ENCODE measurements around the gene TNFAIP8. TPM values are rescaled to one million over a fixed set of nuclear protein-coding genes. Genes with fewer than 3 reads are reported as not detected.
A peak's percentile ranks its signal among the peaks of the same experiment; 100 is the strongest.

Gene TNFAIP8
- 10 to 100 TPM in 3 of 4 donors, 1 to 10 TPM in 1; 8.5 to 12.7 (median 10.9) TPM for polyA plus RNA-seq
- long read RNA-seq, donor 1, full-length matches to known transcripts = 12 of 12 reads
- long read RNA-seq, donor 1, partial matches to known transcripts = 0 of 12 reads
- long read RNA-seq, donor 1, other reads (novel, unspliced or antisense) = 0 of 12 reads
- long read RNA-seq, donor 2, full-length matches to known transcripts = 6 of 6 reads
- long read RNA-seq, donor 2, partial matches to known transcripts = 0 of 6 reads
- long read RNA-seq, donor 2, other reads (novel, unspliced or antisense) = 0 of 6 reads
- long read RNA-seq, donor 3, partial matches to known transcripts = 0 of 3 reads
- long read RNA-seq, donor 3, other reads (novel, unspliced or antisense) = 0 of 3 reads
- long read RNA-seq, donor 4, partial matches to known transcripts = 0 of 3 reads
- long read RNA-seq, donor 4, other reads (novel, unspliced or antisense) = 0 of 3 reads
- long read RNA-seq, donor 5, partial matches to known transcripts = 0 of 2 reads
- long read RNA-seq, donor 5, other reads (novel, unspliced or antisense) = 0 of 2 reads
- long read RNA-seq, donor 6, partial matches to known transcripts = 0 of 2 reads
- long read RNA-seq, donor 6, other reads (novel, unspliced or antisense) = 0 of 2 reads
- long read RNA-seq, donor 7, full-length matches to known transcripts = 33 of 56 reads
- long read RNA-seq, donor 7, partial matches to known transcripts = 23 of 56 reads
- long read RNA-seq, donor 7, other reads (novel, unspliced or antisense) = 0 of 56 reads
- long read RNA-seq, donor 8, full-length matches to known transcripts = 2 of 2 reads
- long read RNA-seq, donor 8, partial matches to known transcripts = 0 of 2 reads
- long read RNA-seq, donor 8, other reads (novel, unspliced or antisense) = 0 of 2 reads
- long read RNA-seq, donor 9 = 0 reads
- long read RNA-seq, donor 10, full-length matches to known transcripts = 9 of 9 reads
- long read RNA-seq, donor 10, partial matches to known transcripts = 0 of 9 reads
- long read RNA-seq, donor 10, other reads (novel, unspliced or antisense) = 0 of 9 reads

GRCh38 chr5:119355685-119356611 is at the start of gene TNFAIP8:
Gene TNFAIP8, plus strand, starts transcription at chr5:119356019. Its CDS starts 72 bp downstream, at chr5:119356091.
- no peak for FAIRE-seq
- 3 to 7% (median 6%) methylated on average over 59 to 60 of the region's 60 CpGs for WGBS, 3 donors
- H3K4me3 ChIP-seq (ENCODE audit: low read depth in 1 of 3, low read length in 3 of 3) = peak within 1 kb of the TSS; percentile 40 to 61 (median 58)
- DNase-seq = peak; percentile 30 to 67
- no peaks in the 10 kb centered on the region for H3K36me3 ChIP-seq (ENCODE audit: control insufficient read depth in 3 of 3, insufficient read depth in 2 of 3, low read depth in 1 of 3, low read length in 3 of 3)
- H3K27me3 ChIP-seq (ENCODE audit: control insufficient read depth in 3 of 3, insufficient read depth in 3 of 3, low read length in 3 of 3) = peaks cover 0 to 15% (median 0%) of the 10 kb centered on the region in 3 donors
- peak within 1 kb of the TSS in 2 of 3 donors; percentile 32 to 84 for H3K27ac ChIP-seq (ENCODE audit: low read depth in 1 of 3, low read length in 2 of 3)
- no peaks in the 10 kb centered on the region for H3K9me3 ChIP-seq (ENCODE audit: control insufficient read depth in 2 of 2, insufficient read depth in 1 of 2, low read depth in 1 of 2, low read length in 1 of 2)
- H3K4me1 ChIP-seq (ENCODE audit: control insufficient read depth in 3 of 3, insufficient read depth in 2 of 3, low read depth in 1 of 3, low read length in 2 of 3) = peaks cover 0 to 22% (median 0%) of the 10 kb centered on the region in 3 donors

DNA sequence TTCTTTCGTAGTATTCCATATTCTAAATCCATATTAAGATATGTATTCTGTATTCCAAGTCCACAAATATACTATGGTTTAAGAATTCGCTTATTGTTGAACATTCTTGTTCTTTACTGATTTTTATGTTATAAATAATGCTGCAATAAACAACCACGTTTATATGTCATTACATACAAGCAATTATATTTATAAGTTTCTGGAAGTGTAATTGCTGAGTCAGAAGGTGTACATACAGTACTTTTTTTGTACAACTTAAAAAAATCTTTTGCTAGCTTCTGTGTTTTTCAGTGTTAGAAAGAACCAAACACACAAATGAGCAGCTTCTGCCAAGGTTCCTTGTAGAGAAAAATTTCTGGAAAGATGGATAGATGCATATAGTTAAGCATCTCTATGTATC is 48.6 kb upstream of the TNFAIP8 start:
- WGBS, 3 donors = 76 to 79% (median 77%) methylated on average over 3 of the region's 3 CpGs
- no peak for DNase-seq
- Histone ChIP-seq H3K27ac (ENCODE audit: low read depth in 1 of 3, low read length in 2 of 3) (no peak overlapping the region), H3K9me3 (ENCODE audit: control insufficient read depth in 2 of 2, insufficient read depth in 1 of 2, low read depth in 1 of 2, low read length in 1 of 2) (no peaks in the 10 kb centered on the region), H3K4me3 (ENCODE audit: low read depth in 1 of 3, low read length in 3 of 3) (no peak overlapping the region), H3K4me1 (ENCODE audit: control insufficient read depth in 3 of 3, insufficient read depth in 2 of 3, low read depth in 1 of 3, low read length in 2 of 3) (peaks cover 2 to 28% (median 6%) of the 10 kb centered on the region in 3 donors), H3K36me3 (ENCODE audit: control insufficient read depth in 3 of 3, insufficient read depth in 2 of 3, low read depth in 1 of 3, low read length in 3 of 3) (no peaks in the 10 kb centered on the region), H3K27me3 (ENCODE audit: control insufficient read depth in 3 of 3, insufficient read depth in 3 of 3, low read length in 3 of 3) (no peaks in the 10 kb centered on the region)
- no peak for FAIRE-seq

GRCh38 chr5:119309326-119309725 is 46.5 kb upstream of the TNFAIP8 start:
- Histone ChIP-seq H3K27ac (ENCODE audit: low read depth in 1 of 3, low read length in 2 of 3) (peak overlapping the region in 2 of 3 donors; percentile 12 to 50), H3K4me1 (ENCODE audit: control insufficient read depth in 3 of 3, insufficient read depth in 2 of 3, low read depth in 1 of 3, low read length in 2 of 3) (peaks cover 0 to 7% (median 2%) of the 10 kb centered on the region in 3 donors), H3K36me3 (ENCODE audit: control insufficient read depth in 3 of 3, insufficient read depth in 2 of 3, low read depth in 1 of 3, low read length in 3 of 3) (no peaks in the 10 kb centered on the region), H3K4me3 (ENCODE audit: low read depth in 1 of 3, low read length in 3 of 3) (no peak overlapping the region), H3K9me3 (ENCODE audit: control insufficient read depth in 2 of 2, insufficient read depth in 1 of 2, low read depth in 1 of 2, low read length in 1 of 2) (no peaks in the 10 kb centered on the region), H3K27me3 (ENCODE audit: control insufficient read depth in 3 of 3, insufficient read depth in 3 of 3, low read length in 3 of 3) (no peaks in the 10 kb centered on the region)
- FAIRE-seq (no peak), DNase-seq (no peak)
- WGBS, 3 donors = 71 to 90% (median 73%) methylated on average over 4 of the region's 4 CpGs

GRCh38 chr5:119311688-119312087 is 44.1 kb upstream of the TNFAIP8 start:
- Histone ChIP-seq H3K36me3 (ENCODE audit: control insufficient read depth in 3 of 3, insufficient read depth in 2 of 3, low read depth in 1 of 3, low read length in 3 of 3) (no peaks in the 10 kb centered on the region), H3K27ac (ENCODE audit: low read depth in 1 of 3, low read length in 2 of 3) (no peak overlapping the region), H3K4me1 (ENCODE audit: control insufficient read depth in 3 of 3, insufficient read depth in 2 of 3, low read depth in 1 of 3, low read length in 2 of 3) (peaks cover 0 to 6% (median 2%) of the 10 kb centered on the region in 3 donors), H3K9me3 (ENCODE audit: control insufficient read depth in 2 of 2, insufficient read depth in 1 of 2, low read depth in 1 of 2, low read length in 1 of 2) (no peaks in the 10 kb centered on the region), H3K4me3 (ENCODE audit: low read depth in 1 of 3, low read length in 3 of 3) (no peak overlapping the region), H3K27me3 (ENCODE audit: control insufficient read depth in 3 of 3, insufficient read depth in 3 of 3, low read length in 3 of 3) (no peaks in the 10 kb centered on the region)
- WGBS, 3 donors = 82 to 89% (median 88%) methylated on average over 2 of the region's 2 CpGs
- FAIRE-seq (no peak), DNase-seq (no peak)

GRCh38 chr5:119312403-119312802 is 43.4 kb upstream of the TNFAIP8 start:
- no peaks in the 10 kb centered on the region for H3K36me3 ChIP-seq (ENCODE audit: control insufficient read depth in 3 of 3, insufficient read depth in 2 of 3, low read depth in 1 of 3, low read length in 3 of 3)
- H3K27me3 ChIP-seq (ENCODE audit: control insufficient read depth in 3 of 3, insufficient read depth in 3 of 3, low read length in 3 of 3) = no peaks in the 10 kb centered on the region
- no peak overlapping the region for H3K4me3 ChIP-seq (ENCODE audit: low read depth in 1 of 3, low read length in 3 of 3)
- no peak for FAIRE-seq
- no peak overlapping the region for H3K27ac ChIP-seq (ENCODE audit: low read depth in 1 of 3, low read length in 2 of 3)
- peaks cover 0 to 6% (median 2%) of the 10 kb centered on the region in 3 donors for H3K4me1 ChIP-seq (ENCODE audit: control insufficient read depth in 3 of 3, insufficient read depth in 2 of 3, low read depth in 1 of 3, low read length in 2 of 3)
- DNase-seq = no peak
- H3K9me3 ChIP-seq (ENCODE audit: control insufficient read depth in 2 of 2, insufficient read depth in 1 of 2, low read depth in 1 of 2, low read length in 1 of 2) = no peaks in the 10 kb centered on the region
- WGBS, 3 donors = 87 to 92% (median 90%) methylated on average over 5 of the region's 5 CpGs

GRCh38 chr5:119313197-119313596 is 42.6 kb upstream of the TNFAIP8 start:
- DNase-seq (no peak), FAIRE-seq (no peak)
- H3K9me3 ChIP-seq (ENCODE audit: control insufficient read depth in 2 of 2, insufficient read depth in 1 of 2, low read depth in 1 of 2, low read length in 1 of 2) = no peaks in the 10 kb centered on the region
- WGBS, 3 donors = 73 to 86% (median 75%) methylated on average over 1 of the region's 1 CpG
- no peaks in the 10 kb centered on the region for H3K27me3 ChIP-seq (ENCODE audit: control insufficient read depth in 3 of 3, insufficient read depth in 3 of 3, low read length in 3 of 3)
- no peaks in the 10 kb centered on the region for H3K36me3 ChIP-seq (ENCODE audit: control insufficient read depth in 3 of 3, insufficient read depth in 2 of 3, low read depth in 1 of 3, low read length in 3 of 3)
- no peak overlapping the region for H3K4me3 ChIP-seq (ENCODE audit: low read depth in 1 of 3, low read length in 3 of 3)
- H3K4me1 ChIP-seq (ENCODE audit: control insufficient read depth in 3 of 3, insufficient read depth in 2 of 3, low read depth in 1 of 3, low read length in 2 of 3) = peaks cover 0 to 2% (median under 1%) of the 10 kb centered on the region in 3 donors
- no peak overlapping the region for H3K27ac ChIP-seq (ENCODE audit: low read depth in 1 of 3, low read length in 2 of 3)

DNA sequence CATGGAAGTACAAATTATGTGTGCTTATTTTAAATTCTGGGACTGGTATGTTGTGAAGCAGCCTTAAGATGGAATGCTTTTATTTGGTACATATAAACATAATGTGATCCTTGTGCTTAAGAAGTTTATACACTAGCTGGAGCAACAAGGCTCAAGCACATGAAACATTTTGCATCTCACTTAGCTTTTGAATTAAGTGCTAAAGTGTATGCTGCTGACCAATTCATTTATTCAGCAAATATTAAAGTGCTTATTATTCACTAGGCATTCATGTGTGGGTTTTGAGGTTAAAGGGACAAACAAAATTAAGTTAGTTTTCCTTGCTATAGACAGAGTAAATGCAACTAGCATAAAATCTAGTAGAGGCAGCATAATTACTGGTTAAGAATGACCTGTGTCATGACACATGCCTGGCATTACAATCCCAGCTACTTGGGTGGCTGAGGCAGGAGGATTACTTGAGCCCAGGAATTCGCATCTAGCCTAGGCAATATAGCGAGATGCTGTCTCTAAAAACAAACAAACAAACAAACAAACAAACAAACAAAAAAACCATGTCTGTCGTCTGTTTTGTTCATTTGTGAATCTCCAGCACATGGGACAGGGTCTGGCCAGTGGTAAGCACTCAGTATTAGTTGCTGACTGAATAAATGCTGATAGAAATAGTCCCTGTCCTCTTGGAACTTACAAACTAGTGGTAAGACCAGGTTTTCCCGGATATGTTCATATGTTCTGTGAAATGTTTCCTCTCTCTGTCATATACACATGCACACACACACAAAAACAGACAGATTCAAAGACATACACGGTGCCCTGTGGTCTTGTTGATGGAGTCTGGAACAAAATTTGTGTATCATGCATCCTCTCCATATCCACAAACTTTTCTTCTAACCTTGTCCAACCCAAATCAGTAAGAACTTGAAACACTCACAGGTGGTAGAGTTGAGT is 41.9 kb upstream of the TNFAIP8 start:
- no peaks in the 10 kb centered on the region for H3K36me3 ChIP-seq (ENCODE audit: control insufficient read depth in 3 of 3, insufficient read depth in 2 of 3, low read depth in 1 of 3, low read length in 3 of 3)
- H3K9me3 ChIP-seq (ENCODE audit: control insufficient read depth in 2 of 2, insufficient read depth in 1 of 2, low read depth in 1 of 2, low read length in 1 of 2) = no peaks in the 10 kb centered on the region
- peaks cover 0 to 2% (median 0%) of the 10 kb centered on the region in 3 donors for H3K4me1 ChIP-seq (ENCODE audit: control insufficient read depth in 3 of 3, insufficient read depth in 2 of 3, low read depth in 1 of 3, low read length in 2 of 3)
- WGBS, 3 donors = 50 to 76% (median 67%) methylated on average over 5 of the region's 5 CpGs
- H3K27ac ChIP-seq (ENCODE audit: low read depth in 1 of 3, low read length in 2 of 3) = no peak overlapping the region
- DNase-seq (no peak), FAIRE-seq (no peak)
- no peak overlapping the region for H3K4me3 ChIP-seq (ENCODE audit: low read depth in 1 of 3, low read length in 3 of 3)
- H3K27me3 ChIP-seq (ENCODE audit: control insufficient read depth in 3 of 3, insufficient read depth in 3 of 3, low read length in 3 of 3) = no peaks in the 10 kb centered on the region
